GM21447 (cell line): ENCODE results near the gene SNRNP70.
"Not testable (repeated sequence)": the region's sequence is repeated elsewhere in the genome, so short reads cannot be mapped to it uniquely, and the experiment has no call there.

Experiments used
- ATAC-seq: cut with Tn5 transposase; IDR thresholded peaks from one replicate; pipeline ENCODE4 v1.9.1; 2021; ENCODE audit not compliant: unreplicated experiment

The SNRNP70 gene

DNA sequence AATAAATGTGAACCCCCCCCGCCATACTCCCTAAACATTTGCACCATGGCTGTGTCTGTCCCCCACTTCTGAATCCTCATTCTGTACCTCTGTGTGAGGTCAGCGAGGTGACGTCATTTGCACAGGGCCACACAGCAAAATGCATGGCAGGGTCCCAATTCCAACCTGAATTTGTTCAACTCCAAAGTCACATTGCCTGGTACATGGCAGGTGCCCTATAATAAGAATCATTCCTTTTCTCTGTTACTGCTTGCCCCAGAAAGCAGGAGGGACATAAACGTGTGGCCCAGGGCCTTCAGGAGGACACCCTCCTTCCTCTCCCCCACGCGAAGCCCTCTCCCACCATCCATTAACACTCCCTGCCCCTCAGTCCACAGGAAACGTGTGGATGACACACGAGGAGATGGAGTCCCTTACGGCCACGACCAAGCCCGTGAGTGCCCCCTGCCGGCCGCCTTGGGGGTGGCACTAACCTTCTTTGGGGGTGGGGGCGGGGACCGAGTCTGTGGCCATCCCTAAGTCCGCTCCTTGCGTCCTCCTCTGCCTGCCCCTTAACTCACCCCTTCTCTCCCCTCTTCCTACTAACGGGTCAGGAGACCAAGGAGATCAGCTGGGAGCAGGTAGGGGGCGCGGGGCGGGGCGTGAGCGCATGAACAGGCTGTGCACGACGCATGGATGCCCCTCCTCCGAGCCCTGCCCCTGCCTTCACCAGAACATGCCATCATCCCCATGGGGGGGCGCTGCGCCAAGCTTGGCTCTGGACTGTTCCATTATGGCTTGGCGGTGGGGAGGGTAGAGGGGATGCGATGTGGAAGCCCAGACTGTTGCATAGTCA is 60.5 kb downstream of the SNRNP70 start:
- ATAC-seq: no peak

DNA sequence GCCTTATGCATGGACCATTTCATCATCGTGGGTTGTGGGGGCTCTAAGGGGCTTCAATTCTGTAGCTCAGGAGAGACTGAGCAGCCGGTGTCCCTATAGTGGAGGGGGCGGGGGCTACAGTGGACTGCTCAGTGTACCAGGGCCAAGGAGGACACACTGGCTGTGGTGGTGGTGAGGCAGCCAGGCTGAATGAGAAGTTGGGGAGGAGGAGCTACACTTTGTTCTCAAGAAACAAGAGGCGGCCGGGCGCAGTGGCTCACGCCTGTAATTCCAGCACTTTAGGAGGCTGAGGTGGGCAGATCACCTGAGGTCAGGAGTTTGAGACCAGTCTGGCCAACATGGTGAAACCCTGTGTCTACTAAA is 61.1 kb downstream of the SNRNP70 start:
- not testable (repeated sequence) for ATAC-seq

DNA sequence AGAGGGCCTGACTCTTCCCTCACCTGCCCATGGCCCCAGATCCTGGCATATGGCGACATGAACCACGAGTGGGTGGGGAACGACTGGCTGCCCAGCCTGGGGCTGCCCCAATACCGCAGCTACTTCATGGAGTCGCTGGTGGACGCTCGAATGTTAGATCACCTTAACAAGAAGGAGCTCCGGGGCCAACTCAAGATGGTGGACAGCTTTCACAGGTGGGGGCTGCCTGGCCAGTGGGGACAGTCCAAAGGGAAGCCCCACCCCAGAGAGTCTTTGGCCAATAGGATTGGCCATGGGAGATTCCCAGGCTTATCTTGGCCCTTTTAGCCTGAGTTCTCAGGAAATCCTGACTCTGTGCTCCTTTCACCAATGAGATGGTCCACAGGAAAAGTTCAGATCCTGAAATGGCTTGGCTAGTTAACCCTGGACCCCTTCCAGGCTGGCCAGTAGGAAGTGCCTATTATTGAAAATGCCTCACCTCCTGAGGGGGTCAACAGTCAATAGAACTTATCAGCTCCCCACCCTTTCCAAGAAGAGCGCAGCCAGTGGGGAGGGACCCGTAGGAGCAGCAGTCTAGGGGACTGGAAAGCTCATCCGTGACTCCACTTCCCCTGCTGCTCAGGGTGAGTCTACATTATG is 62.9 kb downstream of the SNRNP70 start:
- ATAC-seq: no peak

DNA sequence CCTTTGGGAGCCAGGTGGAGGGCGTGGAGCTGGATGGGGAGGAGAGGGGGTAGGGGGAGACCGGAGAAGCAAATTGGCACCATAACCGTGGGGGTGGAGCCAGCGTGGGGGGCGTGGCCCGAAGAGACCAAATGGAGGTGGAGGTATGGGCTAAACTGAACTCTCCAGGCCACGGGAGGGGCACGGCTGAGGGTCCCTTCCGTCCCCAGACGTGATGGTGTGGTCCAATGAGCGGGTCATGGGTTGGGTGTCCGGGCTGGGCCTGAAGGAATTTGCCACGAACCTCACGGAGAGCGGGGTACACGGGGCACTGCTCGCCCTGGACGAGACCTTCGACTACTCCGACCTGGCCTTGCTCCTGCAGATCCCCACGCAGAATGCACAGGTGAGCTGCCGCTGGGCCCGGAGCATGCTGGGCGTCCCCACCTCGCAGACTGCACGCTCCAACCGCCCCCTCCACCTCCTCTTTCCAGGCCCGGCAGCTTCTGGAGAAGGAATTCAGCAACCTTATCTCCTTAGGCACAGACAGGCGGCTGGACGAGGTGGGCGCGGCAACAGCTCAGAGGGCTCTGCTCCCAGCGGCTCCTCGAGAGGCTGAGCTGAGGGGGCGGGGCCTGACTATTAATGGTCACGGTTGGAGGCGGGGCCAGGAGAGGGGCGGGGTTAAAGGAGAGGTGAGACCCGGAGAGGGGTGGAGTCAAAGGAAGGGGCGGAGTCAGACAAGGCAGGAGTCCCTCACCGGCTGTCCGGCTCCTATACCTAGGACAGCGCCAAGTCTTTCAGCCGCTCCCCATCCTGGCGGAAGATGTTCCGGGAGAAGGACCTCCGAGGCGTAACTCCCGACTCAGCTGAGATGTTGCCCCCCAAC is 63.8 kb downstream of the SNRNP70 start:
- no peak for ATAC-seq

DNA sequence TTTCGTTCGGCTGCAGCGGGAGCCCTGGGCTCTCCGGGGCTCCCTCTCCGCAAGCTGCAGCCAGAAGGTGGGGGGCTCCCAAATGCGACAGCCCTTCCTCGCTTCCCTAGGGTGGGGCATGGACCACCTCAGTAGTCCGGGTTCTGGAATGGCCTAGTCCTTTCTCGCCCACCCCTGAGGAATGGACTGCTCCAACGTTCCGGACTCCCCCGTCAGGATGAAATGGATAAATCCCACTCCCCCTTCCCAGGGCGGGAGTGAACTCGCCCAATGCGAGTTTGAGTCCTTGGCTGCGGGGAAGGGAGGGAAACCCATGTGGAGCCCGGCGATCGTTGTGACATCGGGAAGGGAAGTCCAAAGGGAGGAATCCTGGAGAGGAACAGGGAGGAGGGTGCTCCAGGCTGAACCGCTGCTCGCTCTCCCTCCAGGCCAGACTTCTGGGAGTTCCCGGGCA is 64.4 kb downstream of the SNRNP70 start:
- ATAC-seq: no peak

DNA sequence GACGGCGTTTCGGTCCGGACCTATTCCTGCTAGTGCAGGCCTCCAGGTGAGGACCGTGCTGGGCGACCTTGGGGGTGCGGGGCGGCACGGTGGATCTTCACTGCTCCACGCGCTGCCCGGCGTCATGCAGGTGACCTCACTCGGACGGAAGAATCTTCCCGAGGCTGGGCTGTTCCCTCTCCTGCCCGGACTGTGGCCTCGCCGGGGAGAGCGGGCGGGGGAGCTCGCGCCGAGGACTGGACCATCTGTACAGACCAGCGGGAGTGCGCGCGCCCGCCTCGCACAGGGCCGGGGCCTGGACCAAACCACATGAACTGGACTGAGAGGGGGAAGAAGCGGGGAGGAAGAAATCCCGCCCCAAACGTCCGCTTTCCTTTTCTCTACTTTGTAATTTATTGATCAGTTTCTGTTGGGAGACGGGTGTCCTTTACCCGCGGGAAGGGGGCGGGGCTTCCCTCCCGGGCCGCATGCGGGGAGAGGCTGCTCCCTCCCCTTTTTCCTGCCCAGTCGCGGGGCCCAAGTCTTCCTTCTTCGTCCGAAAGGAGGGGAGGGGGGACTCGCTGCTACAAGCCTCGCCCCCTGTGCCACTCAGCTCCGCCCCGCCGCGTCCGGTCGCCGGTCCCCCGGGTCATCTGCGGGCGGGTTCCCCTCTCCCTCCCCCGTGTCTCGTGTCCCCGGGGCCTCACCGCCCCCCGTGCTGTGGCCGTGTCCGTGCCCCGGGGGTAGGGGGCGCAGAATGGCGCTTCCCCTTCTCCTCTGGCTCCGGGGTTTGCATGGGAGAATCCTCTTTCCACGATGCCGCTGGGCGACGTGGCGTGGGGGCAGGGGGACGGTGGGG is 65.1 kb downstream of the SNRNP70 start:
- ATAC-seq: no peak

DNA sequence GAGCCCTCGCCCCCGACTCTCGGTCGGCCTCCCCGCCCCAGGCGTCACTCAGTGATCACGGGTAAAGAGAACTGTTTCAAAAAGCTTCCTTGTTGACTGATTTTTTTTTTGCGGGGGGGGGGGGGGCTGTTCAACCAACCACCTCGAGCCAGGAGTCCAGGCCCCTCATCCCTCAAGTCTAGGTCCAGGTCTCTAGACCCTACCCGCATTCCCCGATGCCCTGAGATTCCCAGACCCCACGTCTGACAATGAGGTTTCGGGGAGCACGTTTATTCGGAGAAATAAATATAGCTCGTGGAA is 65.6 kb downstream of the SNRNP70 start:
- no peak for ATAC-seq

DNA sequence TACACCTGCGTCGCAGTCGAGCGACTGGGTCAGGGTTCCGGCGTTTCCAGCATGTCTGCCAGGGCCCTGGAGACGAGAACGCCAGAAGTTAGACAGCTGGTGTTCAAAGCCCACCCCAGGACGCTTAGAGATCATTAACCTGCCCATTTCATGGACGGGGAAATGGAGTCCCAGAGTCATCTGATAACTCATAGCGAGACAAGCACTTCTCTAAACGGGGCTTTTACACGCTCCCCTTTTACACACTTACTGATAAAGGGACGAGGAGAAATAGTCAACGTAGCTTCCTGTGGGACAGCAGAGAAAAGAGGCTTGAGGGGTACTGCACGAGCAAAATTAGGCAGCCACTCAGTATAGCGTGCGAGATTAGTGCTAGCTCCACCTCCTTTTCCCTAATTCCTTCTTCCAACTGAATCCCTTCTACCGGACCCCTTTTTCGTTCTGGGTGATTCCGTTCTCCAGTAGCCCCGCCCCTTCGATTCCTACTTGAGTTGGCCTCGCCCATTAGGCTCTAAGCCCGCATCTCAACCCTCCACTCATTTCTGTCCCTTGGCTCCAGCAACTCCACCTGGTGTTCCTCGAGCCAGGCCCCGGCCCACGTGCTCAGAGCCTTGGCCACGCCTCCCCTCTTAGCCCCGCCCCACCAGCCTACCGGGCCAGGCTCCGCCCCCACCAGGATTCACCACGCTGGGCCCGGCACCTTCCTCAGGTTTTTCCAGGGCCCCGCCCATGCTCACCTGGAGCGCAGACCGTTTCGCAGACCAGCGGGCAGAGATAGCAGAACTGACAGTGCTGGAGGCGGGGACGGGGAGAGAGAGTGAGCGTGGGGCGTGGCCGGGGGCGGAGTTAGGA is 66.2 kb downstream of the SNRNP70 start:
- ATAC-seq: no peak

DNA sequence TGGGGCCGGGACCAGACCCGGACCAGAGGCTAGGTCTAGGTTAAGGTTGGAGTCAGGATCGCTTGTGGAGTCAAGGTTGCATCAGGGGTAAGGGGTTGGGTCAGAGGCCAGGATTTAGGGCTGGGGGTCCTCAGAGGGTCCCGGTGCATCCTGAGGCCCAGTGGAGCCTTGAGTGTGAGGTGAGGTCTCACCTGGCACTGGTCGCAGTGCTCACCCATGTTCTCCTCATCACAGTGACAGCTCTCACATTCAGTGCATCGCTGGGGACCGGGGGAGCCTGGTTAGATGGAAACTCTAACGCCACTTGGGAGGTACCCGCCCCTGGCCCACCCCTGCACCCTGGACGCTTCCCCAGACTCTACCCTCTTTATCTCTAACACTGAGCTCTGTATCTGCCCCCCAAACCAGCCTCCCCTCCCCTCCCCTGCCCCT is 66.9 kb downstream of the SNRNP70 start:
- ATAC-seq: no peak

DNA sequence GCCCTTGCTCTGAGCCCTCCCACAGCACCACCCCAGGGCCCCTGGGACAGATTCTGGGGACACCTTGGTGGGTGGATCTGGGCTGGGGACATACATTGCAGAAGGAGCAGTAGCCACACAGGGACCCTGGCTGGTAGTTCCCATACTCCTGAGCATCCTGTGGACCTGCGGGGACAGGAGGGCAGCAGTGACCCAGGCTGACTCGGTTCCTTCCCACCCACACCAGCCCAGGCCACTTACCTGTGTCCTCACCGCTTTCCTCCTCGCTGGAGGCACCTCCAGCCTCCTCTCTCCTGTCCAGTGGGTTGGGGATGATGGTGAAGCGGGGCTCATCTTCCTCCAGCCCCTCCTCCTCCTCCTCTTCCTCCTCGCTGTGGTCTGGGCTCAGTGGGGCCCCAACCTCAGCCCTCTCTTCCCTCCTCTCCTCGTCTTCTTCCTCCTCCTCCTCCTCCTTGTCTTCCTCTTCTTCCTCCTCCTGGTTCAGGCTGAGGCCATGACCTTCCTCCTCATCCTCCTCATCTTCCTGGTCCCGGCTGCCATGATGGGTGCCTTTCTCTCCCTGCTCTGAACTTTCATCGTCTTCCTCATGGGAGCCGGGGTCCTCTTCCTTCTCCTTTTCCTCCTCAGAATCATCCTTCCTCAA is 68.0 kb downstream of the SNRNP70 start:
- ATAC-seq: no peak

DNA sequence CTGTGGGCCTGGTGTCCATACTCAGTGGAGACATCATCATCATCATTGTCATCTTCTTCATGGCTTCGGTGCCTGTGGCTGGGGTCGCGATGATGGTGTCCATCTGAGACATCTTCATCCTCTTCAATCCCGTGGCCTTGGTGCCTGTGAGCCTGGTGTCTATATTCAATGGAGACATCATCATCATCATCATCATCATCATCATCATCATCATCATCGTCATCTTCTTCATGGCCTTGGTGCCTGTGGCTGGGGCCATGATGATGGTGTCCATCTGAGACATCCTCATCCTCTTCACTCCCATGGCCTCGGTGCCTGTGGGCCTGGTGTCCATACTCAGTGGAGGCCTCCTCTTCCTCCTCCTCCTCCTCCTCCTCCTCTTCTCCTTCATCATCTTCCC is 69.0 kb downstream of the SNRNP70 start:
- no peak for ATAC-seq

DNA sequence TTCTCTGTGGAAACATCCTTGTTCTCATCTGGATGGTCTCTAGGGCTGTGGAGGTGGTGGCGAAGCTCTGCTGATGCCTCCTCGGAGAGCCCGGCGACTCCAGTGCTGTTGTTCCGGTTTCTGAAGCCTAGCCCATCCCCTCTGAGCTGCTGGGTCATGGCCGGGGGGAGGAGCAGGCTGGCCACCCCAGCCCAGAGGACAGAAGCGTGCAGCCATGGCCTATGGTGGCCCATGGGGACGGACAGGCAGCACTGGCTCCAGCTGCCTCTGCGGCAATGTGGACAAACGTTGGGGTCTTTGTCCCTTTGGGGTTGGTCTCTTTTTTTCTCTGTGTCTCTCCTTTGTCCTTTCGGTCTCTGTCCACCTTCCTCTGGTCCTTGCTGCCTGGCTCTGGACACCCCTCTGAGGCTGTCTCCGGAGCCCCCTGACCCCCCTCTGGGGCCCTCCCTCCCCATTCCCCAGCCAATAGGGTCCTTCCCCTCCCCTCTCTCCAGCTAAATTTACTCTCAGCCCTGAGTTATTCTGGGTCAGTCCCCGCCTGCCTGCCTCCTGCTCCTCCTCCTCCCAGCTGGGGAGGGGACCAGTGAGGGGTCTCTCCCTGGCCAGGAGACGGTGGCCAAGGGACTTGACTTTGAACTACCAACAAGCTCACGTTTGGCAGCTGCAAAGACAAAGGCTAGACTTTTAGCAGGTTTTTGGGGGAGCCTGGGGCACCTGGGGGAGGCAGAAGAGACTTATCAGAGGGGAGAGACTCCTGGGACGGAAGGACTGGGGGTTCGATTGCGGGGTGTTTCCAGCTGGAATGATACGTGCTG is 70.0 kb downstream of the SNRNP70 start, which contains the start of gene HRC:
Gene HRC, minus strand, starts transcription at position 392 of the 815 bp plus-strand sequence. Its CDS starts 159 bp downstream, at position 233.
- ATAC-seq: no peak

DNA sequence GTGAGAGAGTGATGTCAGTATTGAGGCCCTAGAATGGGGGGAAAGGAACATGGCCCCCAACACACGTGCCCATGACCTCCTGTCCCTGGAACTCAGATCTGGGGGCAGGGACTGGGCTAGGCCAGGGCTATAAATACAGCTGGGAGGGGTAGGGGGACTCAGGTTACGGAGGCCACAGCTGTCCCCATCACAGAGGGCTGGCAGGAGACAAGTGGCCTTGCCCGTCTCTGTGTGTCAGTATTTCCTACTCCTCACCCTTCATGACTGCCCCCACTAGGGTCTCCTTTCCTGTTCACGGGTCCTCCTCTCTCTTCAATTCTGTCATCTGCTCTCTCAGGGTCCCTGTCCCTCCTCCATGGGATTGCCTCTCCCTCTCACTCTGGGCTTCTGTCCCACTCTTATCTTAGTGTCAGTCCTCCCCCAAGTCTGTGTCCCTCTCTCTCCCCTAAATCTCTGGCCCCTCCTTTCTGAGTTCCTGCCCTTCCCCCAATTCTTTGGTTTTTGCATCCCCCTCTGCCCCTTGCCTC is 70.6 kb downstream of the SNRNP70 start:
- ATAC-seq: no peak

DNA sequence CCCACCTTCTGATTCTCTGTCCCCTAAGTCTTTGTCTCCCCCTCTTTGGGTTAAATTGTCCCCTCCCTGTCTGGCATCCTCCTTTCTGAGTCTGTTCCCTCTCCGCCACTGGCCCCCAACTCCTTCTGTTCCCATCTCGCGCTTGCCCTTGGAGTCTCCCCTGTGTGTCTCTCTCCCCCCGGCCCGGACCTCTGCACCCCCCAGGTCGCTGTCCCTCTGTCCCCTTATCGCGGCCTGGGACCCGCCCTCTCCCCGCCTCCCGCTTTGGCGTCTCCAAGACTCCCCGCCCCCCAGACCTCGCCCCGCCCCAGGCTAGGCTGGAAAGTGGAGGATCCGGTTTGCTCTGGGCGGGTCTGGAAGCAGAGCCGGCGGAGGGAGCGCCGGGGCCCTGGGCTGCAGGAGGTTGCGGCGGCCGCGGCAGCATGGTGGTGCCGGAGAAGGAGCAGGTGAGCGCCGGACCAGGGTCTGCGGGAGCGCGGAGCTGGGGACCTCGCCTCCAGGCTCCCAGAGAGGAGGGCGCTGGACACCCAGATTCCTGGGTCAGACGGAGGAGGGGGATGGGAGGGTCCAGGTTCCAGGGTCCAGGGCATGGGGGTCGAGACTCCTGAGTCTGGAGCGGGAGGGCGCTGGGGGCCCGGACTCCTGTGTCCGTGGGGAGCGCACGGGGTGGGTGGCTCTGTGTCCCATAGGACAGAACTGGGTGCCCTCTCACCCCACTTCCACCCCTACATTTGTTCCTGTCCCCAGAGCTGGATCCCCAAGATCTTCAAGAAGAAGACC is 72.4 kb downstream of the SNRNP70 start, which contains the start of gene TRPM4:
Gene TRPM4, plus strand, starts transcription at position 348 of the 780 bp plus-strand sequence. Its CDS starts 75 bp downstream, at position 423.
- no peak for ATAC-seq
